Measurements from ENCODE around the gene SMIM38. TPM values are rescaled to one million over a fixed set of nuclear protein-coding genes. Genes with fewer than 3 reads are reported as not detected.

The SMIM38 gene
- total and polyA plus RNA-seq, 9 of the 15 experiments (the other 6 are each of a cell fraction or from before 2014, with no cell fraction given), result 0.07 to 1.2 (median 0.21) TPM; not detected in 2

DNA sequence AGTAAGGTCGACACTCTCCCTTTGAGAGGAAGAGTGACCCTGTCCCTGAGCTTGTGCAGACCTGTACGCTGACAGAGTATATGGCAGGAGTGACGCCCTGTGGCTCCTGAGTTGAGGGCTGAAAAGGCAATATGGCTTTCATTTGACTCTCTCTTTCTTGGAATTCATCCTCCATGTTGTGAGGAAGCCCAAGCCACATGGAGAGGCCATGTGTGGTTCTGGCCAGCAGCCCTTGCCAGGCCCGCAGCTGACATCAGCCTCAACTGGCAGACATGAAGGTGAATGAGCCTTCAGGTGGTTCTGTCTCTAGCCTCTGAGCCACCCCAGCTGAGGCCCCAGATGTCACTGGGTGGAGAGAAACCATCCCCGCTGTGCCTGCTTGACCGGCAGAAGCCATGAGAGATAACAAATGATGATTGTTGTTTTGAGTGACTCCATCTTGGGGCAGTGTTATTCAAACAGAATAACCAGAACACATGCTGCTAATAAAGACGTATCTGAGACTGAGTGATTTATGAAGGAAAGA is 31.9 kb downstream of the SMIM38 start:
- Histone ChIP-seq H3K27ac (ENCODE audit: extremely low read depth, low read depth, low read length) (no peak overlapping the region), H3K9ac (ENCODE audit: insufficient read depth in 1 of 2, low read depth in 2 of 2, low read length in 2 of 2) (no peak overlapping the region), H3K4me3 (no peak overlapping the region), H4K20me1 (replicated peaks; ENCODE audit: control insufficient read depth, insufficient read depth, low read length) (no peaks in the 10 kb centered on the region), H3K9me3 (replicated peaks; ENCODE audit: control insufficient read depth, insufficient read depth, low read depth, low read length) (no peaks in the 10 kb centered on the region), H3K36me3 (ENCODE audit: control insufficient read depth, insufficient read depth, low read length) (no peaks in the 10 kb centered on the region), H3K4me2 (ENCODE audit: insufficient read depth, low read length) (no peak overlapping the region), H3K27me3 (ENCODE audit: control insufficient read depth in 2 of 2, insufficient read depth in 2 of 2, low read length in 2 of 2) (peaks cover 12 to 38% of the 10 kb centered on the region in 2 experiments; a peak in 4 of 5 replicates), H3K79me2 (ENCODE audit: control insufficient read depth, insufficient read depth, low read length) (no peaks in the 10 kb centered on the region), H3K4me1 (replicated peaks in 1 of 2; ENCODE audit: control insufficient read depth in 2 of 2, insufficient read depth in 2 of 2, low read length in 2 of 2) (peaks cover 0 to 8% of the 10 kb centered on the region in 2 experiments; a peak in 3 of 5 replicates), H2AFZ (ENCODE audit: low read depth, low read length) (no peak overlapping the region), H3K9me1 (ENCODE audit: control insufficient read depth, insufficient read depth, low read length) (no peaks in the 10 kb centered on the region)
- in situ Hi-C loops (cut with MboI) (no loop called here), intact Hi-C loops (cut with micrococcal nuclease) (no loop called here)
- DNase-seq (ENCODE audit: extremely low read depth in 1 of 4, low spot score in 3 of 4), result no peak
- CTCF ChIA-PET (ENCODE audit: low intra/inter-chr PET ratio), result no interaction called here
- no TSS peak for BruUV-seq (replicated peaks)
- TF ChIP-seq ASH1L (IDR thresholded peaks at IDR 0.05; ENCODE audit: borderline replicate concordance, low read depth, partially characterized antibody) (no peak), YY1 (IDR thresholded peaks at IDR 0.05; ENCODE audit: borderline replicate concordance in 1 of 3, control insufficient read depth in 1 of 3, extremely low read depth in 1 of 3, insufficient read depth in 3 of 3, insufficient read length in 1 of 3, insufficient replicate concordance in 2 of 3, low read depth in 1 of 3, low read length in 2 of 3) (peak in 1 of 3 experiments; percentile 34)
- WGBS (ENCODE audit: insufficient coverage, low coverage, missing lambda C conversion rate), result 8% methylated on average over 7 of the region's 7 CpGs
- ATAC-seq, result no peak
- no peak for FAIRE-seq
- POLR2A ChIA-PET, result interaction anchor here (0.6 kb wide), 1 partner anchor 97 kb away, joined by 4 read pairs; no protein-coding TSS in a partner anchor

DNA sequence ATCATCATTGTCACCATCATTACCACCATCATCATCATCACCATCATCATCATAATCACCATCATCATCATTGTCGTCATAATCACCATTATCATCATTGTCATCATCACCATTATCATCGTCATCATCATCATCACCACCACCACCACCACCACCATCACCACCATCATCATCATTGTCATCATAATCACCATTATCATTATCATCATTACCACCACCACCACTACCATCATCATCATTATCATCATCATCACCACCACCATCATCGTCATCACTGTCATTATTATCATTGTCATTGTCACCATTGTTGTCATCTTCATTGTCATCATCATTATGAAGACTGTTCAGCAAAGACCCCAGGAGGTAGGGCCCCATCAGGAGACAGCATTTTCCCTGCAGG is 33.3 kb downstream of the SMIM38 start:
- Histone ChIP-seq H3K36me3 (ENCODE audit: control insufficient read depth, insufficient read depth, low read length) (no peaks in the 10 kb centered on the region), H3K4me1 (replicated peaks in 1 of 2; ENCODE audit: control insufficient read depth in 2 of 2, insufficient read depth in 2 of 2, low read length in 2 of 2) (peaks cover 0 to 8% of the 10 kb centered on the region in 2 experiments; a peak in 3 of 5 replicates), H3K27me3 (ENCODE audit: control insufficient read depth in 2 of 2, insufficient read depth in 2 of 2, low read length in 2 of 2) (peaks cover 6 to 29% of the 10 kb centered on the region in 2 experiments; a peak in 3 of 5 replicates), H2AFZ (ENCODE audit: low read depth, low read length) (no peak overlapping the region), H3K27ac (ENCODE audit: extremely low read depth, low read depth, low read length) (no peak overlapping the region), H3K9ac (ENCODE audit: insufficient read depth in 1 of 2, low read depth in 2 of 2, low read length in 2 of 2) (no peak overlapping the region), H3K4me2 (ENCODE audit: insufficient read depth, low read length) (no peak overlapping the region), H3K9me3 (replicated peaks; ENCODE audit: control insufficient read depth, insufficient read depth, low read depth, low read length) (no peaks in the 10 kb centered on the region), H4K20me1 (replicated peaks; ENCODE audit: control insufficient read depth, insufficient read depth, low read length) (no peaks in the 10 kb centered on the region), H3K79me2 (ENCODE audit: control insufficient read depth, insufficient read depth, low read length) (no peaks in the 10 kb centered on the region), H3K9me1 (ENCODE audit: control insufficient read depth, insufficient read depth, low read length) (no peaks in the 10 kb centered on the region), H3K4me3 (no peak overlapping the region)
- FAIRE-seq (no peak), ATAC-seq (no peak), DNase-seq (ENCODE audit: extremely low read depth in 1 of 4, low spot score in 3 of 4) (no peak)
- in situ Hi-C loops (cut with MboI), result no loop called here
- BruUV-seq (replicated peaks), result no TSS peak
- ChIA-PET POLR2A (no interaction called here), CTCF (ENCODE audit: low intra/inter-chr PET ratio) (no interaction called here)
- 0% methylated on average over 3 of the region's 3 CpGs for WGBS (ENCODE audit: insufficient coverage, low coverage, missing lambda C conversion rate)
- TF ChIP-seq MEF2D (tag; conservative IDR thresholded peaks at IDR 0.05; ENCODE audit: low read depth) (no peak), ATF1 (CRISPR knock-in tag; IDR thresholded peaks at IDR 0.05) (no peak), ATF1 (tag; IDR thresholded peaks at IDR 0.05) (peak; percentile 73)
- TF ChIP-seq, protein P1, sequence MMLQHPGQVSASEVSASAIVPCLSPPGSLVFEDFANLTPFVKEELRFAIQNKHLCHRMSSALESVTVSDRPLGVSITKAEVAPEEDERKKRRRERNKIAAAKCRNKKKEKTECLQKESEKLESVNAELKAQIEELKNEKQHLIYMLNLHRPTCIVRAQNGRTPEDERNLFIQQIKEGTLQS (IDR thresholded peaks at IDR 0.05), result peak; percentile 18; the same call in 1 of the 2 replicates
- TF ChIP-seq, protein P1 (CRISPR knock-in tag; conservative IDR thresholded peaks at IDR 0.05), result no peak
- intact Hi-C loops (cut with micrococcal nuclease), result no loop called here
